Pancreas (tissue), 10 donors: ENCODE data around the gene WDR20. TPM values are rescaled to one million over a fixed set of nuclear protein-coding genes. Genes with fewer than 3 reads are reported as not detected.

Source experiments
- ATAC-seq, 4 donors: fragments of 200-7000 bp; cut with Tn5 transposase; one replicate each; pipeline versions ENCODE4 v1.8.0 to v1.9.1; 2020; ENCODE audit warnings: mild to moderate bottlenecking in 4 of 4, moderate library complexity in 4 of 4
- DNase-seq, 6 donors: peaks; one replicate each; pipeline ENCODE4 v3.0.0-alpha.2; 2020
- FAIRE-seq: peaks from 2 replicates; lab custom pipeline; 2012; peaks lifted over from hg19 to GRCh38; lab: Jason Lieb, UNC
- H3K27ac ChIP-seq, 4 donors: fragments of 200-600 bp; sonication (generic); 1 replicate in 3 of 4; 2 replicates in 1 of 4; pipeline versions ENCODE4 v1.5.0 to v1.8.0; 2020
- H3K27me3 ChIP-seq, 4 donors: fragments of 200-600 bp; one replicate each; pipeline ENCODE4 v1.8.0; 2021
- H3K36me3 ChIP-seq, 3 donors: fragments of 200-600 bp; sonication (generic) in 1 of 3; one replicate each; pipeline versions ENCODE4 v1.5.0 to v1.8.0; 2020 to 2021
- H3K4me1 ChIP-seq, 3 donors: fragments of 200-600 bp; one replicate each; pipeline ENCODE4 v1.8.0; 2021
- H3K4me3 ChIP-seq, 4 donors: fragments of 200-600 bp; sonication (generic) in 2 of 4; one replicate each; pipeline versions ENCODE4 v1.5.0 to v1.8.0; 2020 to 2021
- H3K9me3 ChIP-seq, 4 donors: fragments of 200-600 bp; one replicate each; pipeline ENCODE4 v1.8.0; 2021
- WGBS, 2 donors: extraction: QIAGEN DNeasy Blood & Tissue Kit; methylation state at CpG; one replicate each; pipeline ENCODE4 v1.1.7; 2013; 5-methylcytosine and 5-hydroxymethylcytosine counted together
- intact Hi-C, 3 donors: fragments of 100-400 bp; cut with DNase I; formaldehyde crosslinking; loops; one replicate each; pipeline versions ENCODE4 v1.11.1 to v1.14.2; 2022
- polyA plus RNA-seq, 2 donors: library from polyadenylated mRNA; stranded (reverse); fragments of 200-250 nt; gene quantifications; one replicate each; pipeline ENCODE4 v1.2.3, GENCODE V29; 2013
- total RNA-seq, 6 donors: library from RNA; stranded (reverse); fragmentation: NEBNext Ultra II Directional in 4 of 6; extraction: Animal tissue kit (Norgen Biotek cat#: 25700) in 4 of 6; gene quantifications; one replicate each; pipeline versions ENCODE4 v1.2.1 to v1.2.4, GENCODE V29; 2021 to 2023
- TF ChIP-seq, protein P1 (sequence below), 4 donors: fragments of 200-600 bp; sonication (generic) in 3 of 4; IDR thresholded peaks; one replicate each; pipeline versions ENCODE4 v1.5.0 to v1.8.0; 2021; ENCODE audit warnings: antibody characterized with exemption in 4 of 4
- donor health status: healthy with polysubstance abuse.
- donor health status: DM: no; HTN: no; CAD: no; lungs with moderate emphysema.
- donor health status: DM: no; HTN: no; CAD: no.
- donor health status: control.
- donor health status: control.
- donor health status: Bipolar disorder and iron deficiency.
- donor health status: DM: yes; HTN: yes; CAD: no.
- donor health status: DM: no; HTN: no; CAD: no.
- donor health status: DM: no; HTN: no; CAD: no.
- donor health status: DM: yes; HTN: yes; CAD: no.

The WDR20 gene
- total and polyA plus RNA-seq, 8 donors: 7.4 to 19.5 (median 14.0) TPM

DNA sequence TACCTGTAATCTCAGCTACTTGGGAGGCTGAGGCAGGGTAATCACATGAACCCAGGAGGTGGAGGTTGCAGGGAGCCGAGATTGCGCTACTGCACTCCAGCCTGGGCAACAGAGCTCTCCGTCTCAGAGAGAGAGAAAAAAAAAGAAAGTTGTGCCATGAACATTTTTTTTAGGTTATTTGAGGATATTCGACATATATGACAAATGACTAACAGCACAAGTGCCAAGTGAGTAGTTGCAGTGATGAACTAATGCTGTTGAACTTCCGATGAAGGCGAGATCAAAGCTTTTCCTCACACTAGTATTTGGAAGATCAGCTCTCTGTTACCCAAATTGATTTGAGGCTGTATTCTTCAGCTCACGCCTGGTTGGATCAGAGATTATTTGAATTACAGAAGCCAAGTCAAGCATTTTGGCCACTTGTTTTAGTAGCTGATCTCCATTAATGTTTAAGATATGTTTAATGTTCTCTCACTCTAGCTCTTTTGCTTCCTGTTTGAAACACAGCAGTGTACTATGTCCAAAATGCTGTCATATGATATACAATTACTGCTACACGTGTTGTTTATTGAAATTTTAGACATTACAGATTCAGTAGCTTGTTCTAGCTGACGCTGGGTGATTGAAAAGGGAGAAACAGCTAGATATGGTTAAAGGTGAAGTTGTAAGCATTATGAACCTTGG lies 43.4 kb downstream of the WDR20 start:
- Histone ChIP-seq H3K27ac (no peak overlapping the region), H3K36me3 (no peaks in the 10 kb centered on the region), H3K27me3 (no peaks in the 10 kb centered on the region), H3K4me1 (peaks cover 0 to 13% (median 12%) of the 10 kb centered on the region in 3 donors), H3K4me3 (no peak overlapping the region), H3K9me3 (no peaks in the 10 kb centered on the region)
- FAIRE-seq: no peak
- WGBS, 2 donors: 67 to 71% methylated on average over 9 of the region's 9 CpGs
- no peak for ATAC-seq
- no peak for DNase-seq
- intact Hi-C loops: no loop called here
- TF ChIP-seq, protein P1, sequence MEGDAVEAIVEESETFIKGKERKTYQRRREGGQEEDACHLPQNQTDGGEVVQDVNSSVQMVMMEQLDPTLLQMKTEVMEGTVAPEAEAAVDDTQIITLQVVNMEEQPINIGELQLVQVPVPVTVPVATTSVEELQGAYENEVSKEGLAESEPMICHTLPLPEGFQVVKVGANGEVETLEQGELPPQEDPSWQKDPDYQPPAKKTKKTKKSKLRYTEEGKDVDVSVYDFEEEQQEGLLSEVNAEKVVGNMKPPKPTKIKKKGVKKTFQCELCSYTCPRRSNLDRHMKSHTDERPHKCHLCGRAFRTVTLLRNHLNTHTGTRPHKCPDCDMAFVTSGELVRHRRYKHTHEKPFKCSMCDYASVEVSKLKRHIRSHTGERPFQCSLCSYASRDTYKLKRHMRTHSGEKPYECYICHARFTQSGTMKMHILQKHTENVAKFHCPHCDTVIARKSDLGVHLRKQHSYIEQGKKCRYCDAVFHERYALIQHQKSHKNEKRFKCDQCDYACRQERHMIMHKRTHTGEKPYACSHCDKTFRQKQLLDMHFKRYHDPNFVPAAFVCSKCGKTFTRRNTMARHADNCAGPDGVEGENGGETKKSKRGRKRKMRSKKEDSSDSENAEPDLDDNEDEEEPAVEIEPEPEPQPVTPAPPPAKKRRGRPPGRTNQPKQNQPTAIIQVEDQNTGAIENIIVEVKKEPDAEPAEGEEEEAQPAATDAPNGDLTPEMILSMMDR (IDR thresholded peaks at IDR 0.05): no peak

- Histone ChIP-seq H3K4me3 (no peak overlapping the region), H3K9me3 (no peaks in the 10 kb centered on the region), H3K27me3 (no peaks in the 10 kb centered on the region), H3K36me3 (no peaks in the 10 kb centered on the region), H3K4me1 (peaks cover 0 to 15% (median 14%) of the 10 kb centered on the region in 3 donors), H3K27ac (no peak overlapping the region)
- ATAC-seq: no peak
- no peak for FAIRE-seq
- TF ChIP-seq, protein P1 (IDR thresholded peaks at IDR 0.05): no peak
- intact Hi-C loops: no loop called here
- DNase-seq: no peak
- 97 to 99% methylated on average over 3 of the region's 3 CpGs for WGBS, 2 donors
Measured at GRCh38 chr14:102183886-102184285, 44.2 kb downstream of the WDR20 start.

GRCh38 chr14:102184316-102185035 lies 44.8 kb downstream of the WDR20 start:
- Histone ChIP-seq H3K36me3 (no peaks in the 10 kb centered on the region), H3K9me3 (no peaks in the 10 kb centered on the region), H3K4me3 (no peak overlapping the region), H3K27ac (no peak overlapping the region), H3K4me1 (peaks cover 0 to 16% (median 15%) of the 10 kb centered on the region in 3 donors), H3K27me3 (no peaks in the 10 kb centered on the region)
- intact Hi-C loops: no loop called here
- TF ChIP-seq, protein P1 (IDR thresholded peaks at IDR 0.05): no peak
- FAIRE-seq (no peak), DNase-seq (no peak), ATAC-seq (no peak)
- WGBS, 2 donors: 90% methylated on average over 14 of the region's 14 CpGs

GRCh38 chr14:102185360-102185759 lies 45.7 kb downstream of the WDR20 start:
- Histone ChIP-seq H3K9me3 (no peaks in the 10 kb centered on the region), H3K27me3 (no peaks in the 10 kb centered on the region), H3K4me3 (no peak overlapping the region), H3K4me1 (peaks cover 2 to 21% (median 21%) of the 10 kb centered on the region in 3 donors), H3K36me3 (no peaks in the 10 kb centered on the region), H3K27ac (no peak overlapping the region)
- FAIRE-seq (no peak), DNase-seq (no peak), ATAC-seq (peak in 1 of 4 donors; percentile 20)
- intact Hi-C loops: no loop called here
- TF ChIP-seq, protein P1 (IDR thresholded peaks at IDR 0.05): no peak
- WGBS, 2 donors: 86 to 91% methylated on average over 8 of the region's 8 CpGs
